CD4-positive, alpha-beta T cell treated with Interleukin-17A for 1 hour (primary cell): ENCODE measurements around the gene PCDHGB3.
"Not testable (repeated sequence)": the region's sequence is repeated elsewhere in the genome, so short reads cannot be mapped to it uniquely, and the experiment has no call there.

Source experiments
- DNase-seq: peaks from one replicate; pipeline ENCODE4 v3.0.0-alpha.2; 2020

PCDHGB3 gene

GRCh38 chr5:141359790-141360426 is 10.1 kb upstream of the PCDHGB3 start, which contains the start of gene PCDHGB2:
PCDHGB2 (plus strand) TSS chr5:141359994; CDS start chr5:141360136, 142 bp downstream.
- peak; percentile 46 for DNase-seq

GRCh38 chr5:141360685-141361084 is 9.4 kb upstream of the PCDHGB3 start:
- no peak for DNase-seq

- DNase-seq = no peak
Measured at GRCh38 chr5:141362719-141363118, 7.3 kb upstream of the PCDHGB3 start.

- DNase-seq = no peak
Measured at GRCh38 chr5:141363952-141364660, 5.9 kb upstream of the PCDHGB3 start, which contains the start of gene PCDHGA5. PCDHGA5 (plus strand) TSS chr5:141364162; CDS start chr5:141364331, 169 bp downstream.

- DNase-seq = no peak
Measured at GRCh38 chr5:141366016-141366896, 3.8 kb upstream of the PCDHGB3 start.

- DNase-seq = no peak
Measured at GRCh38 chr5:141371572-141372475, 1.8 kb downstream of the PCDHGB3 start.

GRCh38 chr5:141373673-141374317 is 3.8 kb downstream of the PCDHGB3 start, which contains the start of gene PCDHGA6:
PCDHGA6 (plus strand) TSS chr5:141373891; CDS start chr5:141374084, 193 bp downstream.
- peak; percentile 13 for DNase-seq

GRCh38 chr5:141374627-141375026 is 4.6 kb downstream of the PCDHGB3 start:
- DNase-seq = no peak

GRCh38 chr5:141375444-141376155 is 5.6 kb downstream of the PCDHGB3 start:
- DNase-seq = not testable (repeated sequence)

GRCh38 chr5:141382469-141383294 is 12.6 kb downstream of the PCDHGB3 start, which contains the start of gene PCDHGA7:
PCDHGA7 (plus strand) TSS chr5:141382742; CDS start chr5:141382900, 158 bp downstream.
- DNase-seq = peak; percentile 10

- no peak for DNase-seq
Measured at GRCh38 chr5:141383345-141383744, 13.3 kb downstream of the PCDHGB3 start.

- no peak for DNase-seq
Measured at GRCh38 chr5:141384471-141385267, 14.6 kb downstream of the PCDHGB3 start.

- peak; percentile 41 for DNase-seq
Measured at GRCh38 chr5:141387557-141388311, 17.7 kb downstream of the PCDHGB3 start, which contains the start of gene PCDHGB4. PCDHGB4 (plus strand) TSS chr5:141387698; CDS start chr5:141387885, 187 bp downstream.

GRCh38 chr5:141388661-141389060 is 18.6 kb downstream of the PCDHGB3 start:
- DNase-seq = no peak

GRCh38 chr5:141389153-141390042 is 19.4 kb downstream of the PCDHGB3 start:
- no peak for DNase-seq

- peak; percentile 15 for DNase-seq
Measured at GRCh38 chr5:141392429-141393198, 22.6 kb downstream of the PCDHGB3 start, which contains the start of gene PCDHGA8. PCDHGA8 (plus strand) TSS chr5:141392633; CDS start chr5:141392814, 181 bp downstream.
